Adrenal gland (tissue), 12 donors: ENCODE results near the gene KNSTRN. TPM values are rescaled to one million over a fixed set of nuclear protein-coding genes. Genes with fewer than 3 reads are reported as not detected.

Source experiments
- DNase-seq, 7 donors: peaks; one replicate each; pipeline ENCODE4 v3.0.0-alpha.2; 2019 to 2020
- H3K27ac ChIP-seq, 5 donors: fragments of 200-600 bp; sonication (generic) in 4 of 5; 1 replicate in 3 of 5; 2 replicates in 2 of 5; pipeline versions ENCODE4 v1.5.1 to v1.8.0; 2016 to 2020; ENCODE audit warnings: mild to moderate bottlenecking in 1 of 5
- H3K27me3 ChIP-seq: fragments of 200-600 bp; 2 replicates; pipeline ENCODE4 v1.8.0; 2021
- H3K36me3 ChIP-seq, 2 donors: fragments of 200-600 bp; replicated peaks in 1 of 2; 1 replicate in 1 of 2; 2 replicates in 1 of 2; pipeline versions ENCODE4 v1.5.1 to v1.8.0; 2018 to 2022
- H3K4me1 ChIP-seq, 2 donors: fragments of 200-600 bp; replicated peaks in 1 of 2; 1 replicate in 1 of 2; 2 replicates in 1 of 2; pipeline versions ENCODE4 v1.5.1 to v1.8.0; 2018 to 2021
- H3K4me3 ChIP-seq, 4 donors: fragments of 200-600 bp; sonication (generic) in 3 of 4; one replicate each; pipeline ENCODE4 v1.5.1; 2016 to 2018
- H3K9me3 ChIP-seq, 3 donors: fragments of 200-600 bp; sonication (generic) in 1 of 3; replicated peaks in 1 of 3; 1 replicate in 2 of 3; 2 replicates in 1 of 3; pipeline versions ENCODE4 v1.5.1 to v1.8.0; 2016 to 2021
- POLR2A ChIP-seq, 2 donors: fragments of 450-650 bp; IDR thresholded peaks; one replicate each; pipeline ENCODE4 v1.6.1; 2017; ENCODE audit warnings: antibody characterized with exemption in 2 of 2, mild to moderate bottlenecking in 2 of 2, moderate library complexity in 1 of 2
- WGBS, 4 donors: extraction: QIAGEN DNeasy Blood & Tissue Kit in 2 of 4; methylation state at CpG; one replicate each; pipeline versions ENCODE4 v1.1.5 to v1.1.7; 2013 to 2017; 5-methylcytosine and 5-hydroxymethylcytosine counted together
- intact Hi-C, 2 donors: fragments of 100-400 bp; cut with DNase I; formaldehyde crosslinking; loops; one replicate each; pipeline versions ENCODE4 v1.14.1 to v1.15.0; 2022 to 2023
- polyA plus RNA-seq, 3 donors: library from polyadenylated mRNA; stranded (reverse); fragments of 200-250 nt in 2 of 3; fragments of 350-450 nt in 1 of 3; fragmentation: Illumina TruSeq in 1 of 3; extraction: RNeasy Lipid Tissue Mini Kit (QIAGEN cat#74804) in 1 of 3; gene quantifications; one replicate each; pipeline ENCODE4 v1.2.3, GENCODE V29; 2013 to 2014
- total RNA-seq, 9 donors: library from RNA; depleted of rRNA in 4 of 9; stranded (reverse); fragments of >200 nt in 4 of 9; fragments of 120-200 nt in 1 of 9; fragmentation: NEBNext Ultra II Directional in 1 of 9; extraction: Animal tissue kit (Norgen Biotek cat#: 25700) in 1 of 9; gene quantifications; one replicate each; pipeline versions ENCODE4 v1.1.0 to v1.2.4, GENCODE V29; 2013 to 2023
- TF ChIP-seq, protein P1 (sequence below), 6 experiments: fragments of 450-650 bp in 4 of 6; fragments of 200-600 bp in 2 of 6; sonication (generic) in 1 of 6; IDR thresholded peaks; 1 replicate in 5 of 6; 2 replicates in 1 of 6; pipeline versions ENCODE4 v1.5.1 to v1.8.0; 2016 to 2021; ENCODE audit warnings: antibody characterized with exemption in 6 of 6, mild to moderate bottlenecking in 2 of 6, moderate library complexity in 1 of 6
- donor health status: healthy with polysubstance abuse.
- donor health status: Bipolar disorder and iron deficiency.
- donor health status: DM: yes; HTN: yes; CAD: no.
- donor health status: DM: no; HTN: no; CAD: no.
- donor health status: DM: no; HTN: no; CAD: no.
- donor health status: DM: yes; HTN: yes; CAD: no.

KNSTRN gene
- total and polyA plus RNA-seq, 12 donors: 4.0 to 39.8 (median 10.4) TPM

DNA sequence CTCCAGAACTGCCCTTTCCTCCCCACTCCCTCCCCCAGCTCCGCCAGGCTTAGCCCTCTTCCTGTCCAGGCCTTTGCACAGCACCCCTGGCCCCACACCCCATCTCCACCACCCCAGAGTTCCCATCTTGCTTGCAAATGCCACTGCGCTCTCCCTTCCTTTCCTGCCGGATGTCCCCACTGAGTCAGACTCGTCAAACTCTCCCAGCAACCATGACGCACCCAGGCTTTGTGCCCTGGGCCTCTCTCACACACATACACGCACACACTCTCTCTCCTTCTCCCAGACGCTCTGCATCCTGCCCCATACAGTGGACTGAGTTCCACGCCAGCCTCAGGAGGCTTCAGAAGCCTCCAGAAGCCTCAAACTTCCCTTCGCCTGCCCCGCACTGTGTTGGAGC lies 39.0 kb upstream of the KNSTRN start:
- H3K4me3 ChIP-seq: no peak overlapping the region
- no peaks in the 10 kb centered on the region for H3K36me3 ChIP-seq
- H3K4me1 ChIP-seq: peaks cover 26 to 27% of the 10 kb centered on the region in 2 donors
- intact Hi-C loops: no loop called here
- 60 to 73% (median 70%) methylated on average over 10 of the region's 10 CpGs for WGBS, 4 donors
- DNase-seq: peak in 3 of 7 donors; percentile 31 to 61 (median 45)
- TF ChIP-seq, protein P1, sequence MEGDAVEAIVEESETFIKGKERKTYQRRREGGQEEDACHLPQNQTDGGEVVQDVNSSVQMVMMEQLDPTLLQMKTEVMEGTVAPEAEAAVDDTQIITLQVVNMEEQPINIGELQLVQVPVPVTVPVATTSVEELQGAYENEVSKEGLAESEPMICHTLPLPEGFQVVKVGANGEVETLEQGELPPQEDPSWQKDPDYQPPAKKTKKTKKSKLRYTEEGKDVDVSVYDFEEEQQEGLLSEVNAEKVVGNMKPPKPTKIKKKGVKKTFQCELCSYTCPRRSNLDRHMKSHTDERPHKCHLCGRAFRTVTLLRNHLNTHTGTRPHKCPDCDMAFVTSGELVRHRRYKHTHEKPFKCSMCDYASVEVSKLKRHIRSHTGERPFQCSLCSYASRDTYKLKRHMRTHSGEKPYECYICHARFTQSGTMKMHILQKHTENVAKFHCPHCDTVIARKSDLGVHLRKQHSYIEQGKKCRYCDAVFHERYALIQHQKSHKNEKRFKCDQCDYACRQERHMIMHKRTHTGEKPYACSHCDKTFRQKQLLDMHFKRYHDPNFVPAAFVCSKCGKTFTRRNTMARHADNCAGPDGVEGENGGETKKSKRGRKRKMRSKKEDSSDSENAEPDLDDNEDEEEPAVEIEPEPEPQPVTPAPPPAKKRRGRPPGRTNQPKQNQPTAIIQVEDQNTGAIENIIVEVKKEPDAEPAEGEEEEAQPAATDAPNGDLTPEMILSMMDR (IDR thresholded peaks at IDR 0.05): no peak
- TF ChIP-seq POLR2A (IDR thresholded peaks at IDR 0.05): no peak
- no peaks in the 10 kb centered on the region for H3K9me3 ChIP-seq
- H3K27ac ChIP-seq: no peak overlapping the region
- H3K27me3 ChIP-seq: no peaks in the 10 kb centered on the region

GRCh38 chr15:40344217-40344616 lies 38.3 kb upstream of the KNSTRN start:
- WGBS, 4 donors: 36 to 64% (median 37%) methylated on average over 2 to 6 of the region's 6 CpGs
- intact Hi-C loops: no loop called here
- no peak for TF ChIP-seq POLR2A (IDR thresholded peaks at IDR 0.05)
- TF ChIP-seq, protein P1 (IDR thresholded peaks at IDR 0.05): no peak
- no peaks in the 10 kb centered on the region for H3K27me3 ChIP-seq
- no peak overlapping the region for H3K4me3 ChIP-seq
- no peak for DNase-seq
- no peaks in the 10 kb centered on the region for H3K9me3 ChIP-seq
- peaks cover 20% of the 10 kb centered on the region in 2 donors for H3K4me1 ChIP-seq
- H3K36me3 ChIP-seq: no peaks in the 10 kb centered on the region
- H3K27ac ChIP-seq: no peak overlapping the region

DNA sequence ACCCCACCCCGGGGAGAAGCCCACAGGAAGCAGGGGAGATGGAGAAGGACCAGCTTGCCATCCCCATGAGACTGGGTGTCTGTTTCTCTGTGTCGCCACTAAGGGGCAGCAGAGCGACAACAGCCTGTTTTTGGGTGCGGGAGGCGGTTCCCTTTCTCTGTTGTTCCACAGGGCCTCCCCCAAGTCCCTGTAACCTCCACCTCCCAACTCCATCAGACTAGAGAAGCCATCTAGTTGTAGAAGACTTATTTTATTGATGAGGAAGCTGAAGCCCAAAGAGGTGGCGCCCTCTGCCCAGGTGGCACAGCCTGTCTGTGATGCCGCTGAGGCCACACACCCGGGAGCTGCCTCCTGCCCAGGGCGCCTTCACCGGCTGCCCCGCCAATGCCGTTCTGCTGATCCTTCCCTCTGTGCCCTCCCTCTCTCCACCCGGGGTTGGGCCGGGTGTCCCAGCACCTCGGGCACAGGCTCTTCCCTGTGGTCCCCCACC lies 37.8 kb upstream of the KNSTRN start:
- H3K27me3 ChIP-seq: no peaks in the 10 kb centered on the region
- WGBS, 4 donors: 23 to 37% (median 32%) methylated on average over 8 to 15 of the region's 15 CpGs
- TF ChIP-seq, protein P1 (IDR thresholded peaks at IDR 0.05): peak; percentile 72 to 84 (median 76)
- no peak for TF ChIP-seq POLR2A (IDR thresholded peaks at IDR 0.05)
- intact Hi-C loops: no loop called here
- peaks cover 15% of the 10 kb centered on the region in 2 donors for H3K4me1 ChIP-seq
- no peak overlapping the region for H3K4me3 ChIP-seq
- no peaks in the 10 kb centered on the region for H3K9me3 ChIP-seq
- H3K27ac ChIP-seq: no peak overlapping the region
- H3K36me3 ChIP-seq: no peaks in the 10 kb centered on the region
- peak; percentile 63 to 77 (median 68) for DNase-seq

- intact Hi-C loops: no loop called here
- no peaks in the 10 kb centered on the region for H3K27me3 ChIP-seq
- H3K4me3 ChIP-seq: no peak overlapping the region
- H3K4me1 ChIP-seq: peaks cover 8 to 9% of the 10 kb centered on the region in 2 donors
- H3K36me3 ChIP-seq: no peaks in the 10 kb centered on the region
- DNase-seq: no peak
- H3K27ac ChIP-seq: no peak overlapping the region
- WGBS, 4 donors: 59 to 72% (median 65%) methylated on average over 10 of the region's 10 CpGs
- no peaks in the 10 kb centered on the region for H3K9me3 ChIP-seq
- TF ChIP-seq, protein P1 (IDR thresholded peaks at IDR 0.05): no peak
- no peak for TF ChIP-seq POLR2A (IDR thresholded peaks at IDR 0.05)
Observed at GRCh38 chr15:40345225-40345866, 37.2 kb upstream of the KNSTRN start.
